SK-N-SH (cell line): ENCODE data around the gene BCR. TPM values are rescaled to one million over a fixed set of nuclear protein-coding genes. Genes with fewer than 3 reads are reported as not detected.

Source experiments
- CTCF ChIA-PET: fragments of 300-600, 350-600 bp; formaldehyde crosslinking; extraction: SDS; loops from one replicate; lab custom pipeline; 2021; lab: Yijun Ruan, JAX
- POLR2A ChIA-PET: fragments of 350-600 bp; sonication (Branson Sonifier 250); formaldehyde crosslinking; extraction: SDS; loops from one replicate; lab custom pipeline; 2020; ENCODE audit warnings: antibody characterized with exemption, inconsistent platforms; lab: Yijun Ruan, JAX
- DNase-seq: peaks from one replicate; pipeline ENCODE4 v3.0.0; 2012
- H2AFZ ChIP-seq: fragments of 200-600 bp; sonication (generic); 2 replicates; pipeline ENCODE4 v1.8.1; 2016; ENCODE audit warnings: antibody characterized with exemption, mild to moderate bottlenecking, low read depth
- H3F3A ChIP-seq: fragments of 200-600 bp; sonication (generic); replicated peaks from 2 replicates; pipeline ENCODE3; 2016; ENCODE audit warnings: antibody characterized with exemption, mild to moderate bottlenecking; ENCODE audit not compliant: insufficient read depth
- H3K27ac ChIP-seq, 2 experiments: fragments of 200-500 bp in 1 of 2; fragments of 200-600 bp in 1 of 2; sonication (Bioruptor generic) in 1 of 2; sonication (generic), shearing (Covaris generic) in 1 of 2; 2 replicates each; pipeline versions ENCODE4 v1.5.1 to v1.6.1; 2014 to 2016; ENCODE audit warnings: low read depth in 2 of 2, inconsistent platforms in 1 of 2, low read length in 1 of 2, mild to moderate bottlenecking in 1 of 2, mixed read lengths in 1 of 2
- H3K27me3 ChIP-seq: fragments of 200-600 bp; sonication (generic), shearing (Covaris generic); 2 replicates; pipeline ENCODE4 v1.6.1; 2016; ENCODE audit warnings: mixed run types; ENCODE audit not compliant: insufficient read depth
- H3K36me3 ChIP-seq, 2 experiments: fragments of 200-500 bp in 1 of 2; fragments of 200-600 bp in 1 of 2; sonication (Bioruptor generic) in 1 of 2; sonication (generic) in 1 of 2; replicated peaks in 1 of 2; 2 replicates each; pipeline versions ENCODE3 to v1.5.1; 2014 to 2016; ENCODE audit warnings: low read length in 1 of 2, mild to moderate bottlenecking in 1 of 2; ENCODE audit not compliant: insufficient read depth in 2 of 2, control insufficient read depth in 1 of 2
- H3K4me1 ChIP-seq, 2 experiments: fragments of 200-500 bp in 1 of 2; fragments of 200-600 bp in 1 of 2; sonication (Bioruptor generic) in 1 of 2; sonication (generic), shearing (Covaris generic) in 1 of 2; 2 replicates each; pipeline versions ENCODE4 v1.5.1 to v1.6.1; 2014 to 2016; ENCODE audit warnings: low read depth in 1 of 2, low read length in 1 of 2, mixed run types in 1 of 2; ENCODE audit not compliant: insufficient read depth in 2 of 2, control insufficient read depth in 1 of 2
- H3K4me2 ChIP-seq: fragments of 200-600 bp; sonication (generic), shearing (Covaris generic); 2 replicates; pipeline ENCODE4 v1.6.1; 2017; ENCODE audit warnings: mixed run types
- H3K4me3 ChIP-seq, 2 experiments: fragments of 200-500 bp in 1 of 2; fragments of 200-600 bp in 1 of 2; sonication (Bioruptor generic) in 1 of 2; sonication (generic), shearing (Covaris generic) in 1 of 2; 2 replicates each; pipeline versions ENCODE4 v1.5.1 to v1.8.1; 2014 to 2016; ENCODE audit warnings: low read depth in 2 of 2, inconsistent platforms in 1 of 2, low read length in 1 of 2, mild to moderate bottlenecking in 1 of 2, mixed read lengths in 1 of 2, moderate library complexity in 1 of 2
- H3K79me2 ChIP-seq: fragments of 200-600 bp; sonication (generic); 2 replicates; pipeline ENCODE4 v1.8.1; 2017; ENCODE audit warnings: mild to moderate bottlenecking; ENCODE audit not compliant: insufficient read depth
- H3K9ac ChIP-seq: fragments of 200-600 bp; sonication (generic); 2 replicates; pipeline ENCODE4 v1.6.1; 2017; ENCODE audit warnings: mixed run types
- H3K9me2 ChIP-seq: fragments of 200-600 bp; sonication (generic); 2 replicates; pipeline ENCODE4 v1.6.1; 2017; ENCODE audit warnings: mixed run types
- H3K9me3 ChIP-seq: fragments of 200-600 bp; sonication (generic); 2 replicates; pipeline ENCODE4 v1.6.1; 2017; ENCODE audit warnings: mixed run types, mild to moderate bottlenecking, moderate library complexity
- H4K20me1 ChIP-seq: fragments of 200-600 bp; sonication (generic); 2 replicates; pipeline ENCODE4 v1.6.1; 2017; ENCODE audit warnings: mild to moderate bottlenecking, mixed run types; ENCODE audit not compliant: insufficient read depth
- CHD2 ChIP-seq: fragments of 150-350 bp; IDR thresholded peaks from 2 replicates; pipeline ENCODE4 v1.6.1; 2018; ENCODE audit warnings: low read length; ENCODE audit not compliant: partially characterized antibody
- CTCF ChIP-seq: fragments of 200-600 bp; sonication (generic); IDR thresholded peaks from 2 replicates; pipeline ENCODE4 v1.6.1; 2017; ENCODE audit warnings: antibody characterized with exemption, mild to moderate bottlenecking, moderate library complexity
- FOXM1 ChIP-seq: IDR thresholded peaks from 2 replicates; pipeline ENCODE4 v1.4.0; 2012; ENCODE audit warnings: low read depth, mild to moderate bottlenecking
- GATA2 ChIP-seq: sonication (generic); formaldehyde crosslinking; IDR thresholded peaks from 2 replicates; pipeline ENCODE4 v1.5.0; 2020; ENCODE audit warnings: mild to moderate bottlenecking, missing genetic modification reagents
- RAD21 ChIP-seq: IDR thresholded peaks from 2 replicates; pipeline ENCODE4 v1.6.1; 2012; ENCODE audit warnings: mild to moderate bottlenecking, low read length
- RFX5 ChIP-seq: IDR thresholded peaks from 2 replicates; pipeline ENCODE4 v1.6.1; 2012; ENCODE audit warnings: mild to moderate bottlenecking, improper control_type of control experiment, low read length
- RXRA ChIP-seq: IDR thresholded peaks from 2 replicates; pipeline ENCODE4 v1.4.0; 2012; ENCODE audit warnings: low read depth, mild to moderate bottlenecking, borderline replicate concordance
- TAF1 ChIP-seq: IDR thresholded peaks from 2 replicates; pipeline ENCODE4 v1.6.1; 2012; ENCODE audit warnings: low read depth, mild to moderate bottlenecking, low read length, moderate library complexity, borderline replicate concordance
- TEAD4 ChIP-seq: IDR thresholded peaks from 2 replicates; pipeline ENCODE4 v1.4.0; 2012; ENCODE audit warnings: mild to moderate bottlenecking, borderline replicate concordance; ENCODE audit not compliant: insufficient read depth
- USF1 ChIP-seq: IDR thresholded peaks from 2 replicates; pipeline ENCODE4 v1.4.0; 2012; ENCODE audit warnings: low read depth, borderline replicate concordance
- YY1 ChIP-seq: IDR thresholded peaks from 2 replicates; pipeline ENCODE4 v1.4.0; 2012; ENCODE audit warnings: low read depth, mild to moderate bottlenecking
- ZBTB33 ChIP-seq: IDR thresholded peaks from 2 replicates; pipeline ENCODE4 v1.4.0; 2012; ENCODE audit warnings: low read depth, borderline replicate concordance
- WGBS: methylation state at CpG from one replicate; pipeline ENCODE4 v1.1.6; 2017; ENCODE audit warnings: low lambda C conversion rate; 5-methylcytosine and 5-hydroxymethylcytosine counted together
- polyA plus RNA-seq, 3 experiments: library from polyadenylated mRNA; depleted of rRNA; stranded (reverse); fragments of >200 nt; gene quantifications; 2 replicates each; pipeline ENCODE4 v1.2.3, GENCODE V29; 2012

Gene BCR
- polyA plus RNA-seq, 1 of the 3 experiments (the other 2 are of a cell fraction) = 50.9 TPM

GRCh38 chr22:23187211-23187610, 6.9 kb downstream of the BCR start (continued):
- no peak for TF ChIP-seq CTCF
- TF ChIP-seq RXRA = no peak
- no peak for TF ChIP-seq RFX5

- TF ChIP-seq USF1 = no peak
- TF ChIP-seq RAD21 = no peak
- no peak for TF ChIP-seq TAF1
- TF ChIP-seq GATA2 (CRISPR knock-in tag) = no peak
- no peak for TF ChIP-seq TEAD4
- TF ChIP-seq FOXM1 = no peak
- no peak for TF ChIP-seq YY1
- TF ChIP-seq CHD2 = no peak
- TF ChIP-seq ZBTB33 = no peak
- peaks cover 5 to 29% of the 10 kb centered on the region in 2 experiments; a peak in 1 of 4 replicates for H3K4me1 ChIP-seq
- ChIA-PET POLR2A (no interaction called here), CTCF (interaction anchor here (1.1 to 5.9 kb wide), 4 partner anchors 16 to 228 kb away, joined by 3 to 27 read pairs (median 3); no protein-coding TSS in a partner anchor)
- H3K4me2 ChIP-seq = no peak overlapping the region
- WGBS = 93% methylated on average over 6 of the region's 7 CpGs
- H3K27me3 ChIP-seq = no peaks in the 10 kb centered on the region
- peaks cover 72% of the 10 kb centered on the region for H4K20me1 ChIP-seq
- H3K4me3 ChIP-seq = no peak overlapping the region
- H3K9me3 ChIP-seq = no peaks in the 10 kb centered on the region
- peaks cover 2 to 4% of the 10 kb centered on the region in 2 experiments for H3K36me3 ChIP-seq
- H3K79me2 ChIP-seq = peaks cover 96% of the 10 kb centered on the region
- no peaks in the 10 kb centered on the region for H3K9me2 ChIP-seq
- DNase-seq = no peak
- H3K27ac ChIP-seq = no peak overlapping the region
- no peak overlapping the region for H3K9ac ChIP-seq
- no peaks in the 10 kb centered on the region for H3F3A ChIP-seq
- no peak overlapping the region for H2AFZ ChIP-seq
Observed at GRCh38 chr22:23187871-23188700, 7.8 kb downstream of the BCR start.
